Measurements from ENCODE around the gene PDK2.
A peak's percentile ranks its signal among the peaks of the same experiment; 100 is the strongest.

The PDK2 gene

DNA sequence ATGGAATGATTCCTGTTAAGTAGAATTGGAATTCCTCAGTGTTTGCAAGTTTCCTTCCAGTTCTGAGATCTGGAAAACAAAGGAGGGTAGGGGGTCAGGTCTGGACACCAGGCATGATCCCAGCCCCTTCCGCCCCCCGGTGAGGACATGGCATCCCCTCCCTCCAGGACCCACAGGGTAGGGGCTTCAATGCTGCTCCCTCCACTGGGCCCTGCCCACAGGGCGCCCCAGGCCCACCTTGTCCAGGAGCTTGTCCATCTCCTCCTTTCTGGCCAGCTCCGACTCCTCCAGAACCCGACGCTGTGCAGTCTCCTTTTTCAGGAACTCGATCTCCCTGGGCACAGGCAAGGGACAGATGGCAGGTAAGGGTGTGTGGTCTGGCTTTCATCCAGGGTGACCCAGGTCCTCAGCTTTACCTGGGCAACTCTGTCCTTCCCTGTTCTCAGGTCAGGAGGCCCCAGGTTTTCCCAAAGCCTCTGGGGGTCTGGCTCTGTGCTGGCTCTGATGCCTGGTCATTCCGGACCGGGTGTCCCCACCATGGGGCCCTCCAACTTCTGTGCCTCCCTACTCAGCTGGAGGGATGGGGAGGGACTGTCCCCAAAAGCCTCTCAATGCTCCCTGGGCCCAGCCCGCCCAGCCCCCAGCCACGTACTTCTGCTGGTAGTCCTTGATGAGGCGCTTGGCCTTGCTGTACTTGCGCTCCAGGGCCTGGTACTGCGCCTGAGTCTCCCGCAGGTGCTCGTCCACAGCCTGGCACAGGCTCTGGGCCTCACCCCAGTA lies 40.4 kb downstream of the PDK2 start:
- DNase-seq (ENCODE audit: low read depth) = no peak

DNA sequence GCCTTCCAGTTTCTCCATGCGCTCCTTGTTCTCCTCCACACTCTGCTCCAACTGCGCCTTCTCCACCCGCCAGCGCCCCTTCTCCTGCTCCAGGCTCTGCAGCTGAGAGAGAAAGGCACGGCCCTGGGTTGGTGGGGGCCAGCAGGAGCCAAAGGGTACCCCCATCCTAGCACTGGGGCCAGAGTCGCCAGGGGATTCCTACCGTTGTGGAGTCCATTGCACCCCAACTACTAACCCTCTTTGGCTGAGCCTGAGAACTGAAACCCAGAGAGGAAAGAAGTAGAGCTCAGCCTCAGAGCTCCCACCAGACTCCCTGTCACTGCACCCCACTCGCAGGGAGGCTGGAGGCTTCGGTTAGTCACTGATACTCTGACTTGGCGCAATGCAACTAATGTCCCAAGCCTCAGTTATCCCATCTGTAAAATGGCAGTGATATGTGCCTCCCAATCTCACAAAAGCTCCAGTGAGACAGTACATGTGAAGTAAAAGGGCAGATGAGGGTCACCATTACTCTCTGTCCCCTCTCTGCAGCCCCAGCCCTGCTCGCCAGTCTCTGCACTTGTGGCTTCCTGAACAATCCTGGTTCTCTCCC lies 41.0 kb downstream of the PDK2 start:
- no peak for DNase-seq (ENCODE audit: low read depth)

DNA sequence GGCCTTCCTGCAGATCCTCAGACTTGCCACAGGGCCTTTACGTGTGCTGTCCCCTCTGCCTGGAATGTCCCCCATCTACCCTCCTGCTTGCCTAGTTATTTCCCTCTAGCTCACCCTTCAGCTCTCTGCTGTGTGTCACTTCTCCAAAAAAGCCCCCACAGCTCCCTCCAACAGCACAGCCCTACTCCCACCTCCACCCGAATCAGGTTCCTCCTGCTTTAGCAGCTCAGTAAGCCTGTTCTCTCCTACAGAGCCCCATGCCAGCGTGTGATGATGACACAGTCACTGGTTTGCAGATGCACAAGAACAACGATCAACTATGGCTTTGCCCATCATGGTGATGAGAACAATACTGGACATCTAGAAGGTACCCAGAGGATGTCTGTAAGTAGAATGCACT lies 41.9 kb downstream of the PDK2 start:
- DNase-seq (ENCODE audit: low read depth) = no peak

DNA sequence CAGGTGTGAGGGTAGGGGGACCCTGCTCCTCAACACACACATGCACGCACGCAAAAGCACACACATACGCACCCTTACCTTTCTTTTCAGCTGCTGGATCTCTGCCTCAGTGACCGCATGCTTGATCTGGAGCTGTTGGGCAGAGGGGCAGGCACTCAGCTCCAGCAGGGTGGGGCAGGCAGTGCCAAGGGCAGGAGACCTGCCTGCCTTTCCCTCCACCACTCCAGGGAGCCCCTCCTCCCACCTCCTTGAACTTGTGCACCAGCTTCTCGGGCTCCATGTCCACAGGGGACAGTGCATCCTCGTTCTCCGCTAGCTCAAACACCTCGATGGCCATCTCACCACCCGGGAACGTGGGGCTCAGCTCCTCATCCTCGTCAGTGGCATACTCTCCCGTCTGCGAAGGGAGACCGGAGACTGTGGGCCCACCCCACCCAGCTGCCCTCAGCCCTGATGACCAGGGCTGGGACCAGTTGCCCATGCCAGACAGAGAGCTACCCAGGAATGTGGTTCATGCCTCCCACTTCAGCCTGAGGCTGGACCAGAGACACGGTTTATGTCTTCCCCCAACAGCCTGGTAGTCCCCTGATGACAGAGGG lies 44.1 kb downstream of the PDK2 start:
- no peak for DNase-seq (ENCODE audit: low read depth)

DNA sequence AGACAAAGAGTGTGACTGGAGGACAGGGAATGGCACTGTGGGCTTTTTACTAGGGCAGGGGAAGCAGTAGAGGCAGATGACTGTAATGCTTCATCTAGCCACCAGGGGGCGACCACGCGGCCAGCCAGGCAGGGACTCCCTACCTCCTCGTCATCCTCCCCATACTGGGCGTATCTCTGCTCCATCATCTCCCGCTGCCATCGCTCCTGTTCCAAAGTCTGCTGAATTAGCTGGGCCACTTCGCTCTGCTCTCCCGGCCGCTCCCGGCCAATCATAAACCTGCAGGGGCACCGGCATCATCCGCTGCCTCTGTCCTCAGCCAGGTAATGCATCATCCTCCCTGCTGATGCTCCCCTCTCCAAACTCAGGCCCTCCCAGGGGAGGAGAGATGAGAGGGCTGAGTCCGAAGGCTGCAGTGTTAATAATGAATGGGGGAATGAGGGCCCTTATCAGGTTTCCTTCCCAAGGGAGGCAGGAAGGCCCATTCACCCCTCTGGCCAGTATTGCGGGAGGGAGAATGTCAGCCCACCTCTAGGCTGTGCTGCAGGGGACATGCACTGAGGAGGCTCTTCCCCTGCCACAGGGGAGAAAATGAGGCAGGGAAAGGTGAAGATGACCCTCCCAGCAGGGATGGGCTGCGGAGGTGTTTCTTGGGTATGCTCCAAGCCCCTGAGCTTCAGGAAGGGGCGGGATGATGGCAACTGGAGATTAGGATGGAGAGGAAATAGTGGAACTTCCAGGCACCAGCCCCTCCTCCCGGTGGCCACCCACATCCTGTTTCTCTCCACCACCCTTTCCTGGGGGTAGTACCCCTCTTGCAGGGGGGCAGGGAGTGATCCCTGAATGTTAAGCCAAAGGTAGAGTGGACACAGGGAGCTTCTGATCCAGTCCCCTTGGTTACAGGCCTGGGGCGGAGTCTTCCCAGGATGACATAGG lies 45.1 kb downstream of the PDK2 start:
- DNase-seq (ENCODE audit: low read depth) = peak; percentile 76

DNA sequence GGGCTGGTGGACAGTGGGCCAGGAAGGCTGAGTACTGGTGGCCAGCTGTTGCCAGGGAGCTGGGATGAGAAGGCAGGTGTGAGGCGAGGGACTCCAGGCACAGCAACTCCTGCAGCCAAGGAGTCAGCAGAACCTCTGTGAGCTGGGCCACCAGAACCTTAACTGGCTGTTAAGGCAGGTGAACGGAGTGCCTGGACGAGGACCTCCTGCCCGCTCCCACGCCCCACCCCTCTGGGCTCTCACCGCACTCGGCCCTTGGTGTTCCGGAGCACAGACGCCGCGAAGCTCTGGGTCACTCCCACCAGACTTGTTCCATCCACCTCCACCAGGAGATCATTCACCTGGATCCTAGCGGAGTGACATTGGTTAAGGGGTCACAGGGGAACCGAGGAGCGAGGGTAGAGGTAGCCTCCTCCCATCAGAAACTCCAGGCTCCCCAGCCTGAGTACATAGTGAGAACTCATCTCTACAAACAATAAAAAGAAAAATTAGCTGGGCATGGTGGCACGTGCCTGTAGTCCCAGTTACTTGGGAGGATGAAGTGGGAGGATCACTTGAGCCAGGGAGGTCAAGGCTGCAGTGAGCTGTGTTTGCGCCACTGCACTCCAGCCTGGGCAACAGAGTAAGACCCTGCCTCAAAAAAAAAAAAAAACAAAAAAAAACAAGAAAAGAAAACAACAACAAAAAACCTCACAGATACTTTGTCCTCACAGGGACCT lies 46.0 kb downstream of the PDK2 start:
- no peak for DNase-seq (ENCODE audit: low read depth)

DNA sequence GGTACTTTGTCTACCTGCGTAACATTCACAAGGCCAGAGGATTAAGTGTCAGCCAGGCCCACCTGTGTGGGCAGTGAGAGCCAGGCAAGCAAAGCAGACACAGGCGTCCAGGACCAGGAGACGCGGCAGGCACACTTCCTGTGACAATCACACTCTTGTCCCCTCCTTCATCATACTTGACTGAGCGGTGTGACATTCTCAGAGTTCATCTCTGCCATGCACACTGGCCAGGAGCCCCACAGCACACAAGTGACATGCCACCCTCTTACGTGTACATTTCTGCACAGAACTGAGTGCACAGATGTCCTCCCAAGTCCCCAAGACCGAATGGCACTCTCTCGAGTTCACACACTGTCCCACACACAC lies 46.6 kb downstream of the PDK2 start:
- no peak for DNase-seq (ENCODE audit: low read depth)

DNA sequence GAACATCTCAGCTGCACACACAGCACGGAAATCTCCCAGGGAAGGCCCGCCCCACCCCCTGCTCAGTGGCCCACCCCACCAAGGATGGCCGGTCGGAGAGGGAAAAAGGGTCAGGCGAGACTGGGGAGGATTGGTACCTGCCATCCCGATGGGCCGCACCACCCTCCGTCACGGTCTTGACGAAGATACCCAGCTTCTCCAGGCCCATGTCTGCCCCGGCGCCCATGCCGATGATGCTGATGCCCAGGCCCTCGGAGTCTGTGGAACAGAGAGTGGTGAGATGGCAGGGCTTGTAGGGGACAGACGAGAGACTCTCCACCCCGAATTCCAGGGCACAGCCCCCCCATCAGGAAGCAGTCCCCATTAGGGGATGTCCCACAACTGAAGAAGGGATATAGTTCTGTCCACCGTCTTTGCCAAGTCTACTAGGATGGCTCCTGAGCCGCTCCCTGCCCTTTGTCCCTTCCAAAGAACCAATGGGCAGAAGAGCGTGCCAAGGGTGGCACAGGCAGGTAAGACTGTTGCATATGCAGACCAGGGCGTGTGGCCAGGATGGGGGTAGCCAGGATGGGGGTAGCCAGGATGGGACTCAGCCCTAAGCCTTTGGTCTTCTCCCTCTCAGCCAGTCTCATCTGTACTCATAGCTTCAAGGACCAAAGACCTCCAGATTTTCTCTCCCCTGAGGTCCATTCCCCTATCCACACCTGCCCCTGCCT lies 48.5 kb downstream of the PDK2 start:
- DNase-seq (ENCODE audit: low read depth) = no peak

DNA sequence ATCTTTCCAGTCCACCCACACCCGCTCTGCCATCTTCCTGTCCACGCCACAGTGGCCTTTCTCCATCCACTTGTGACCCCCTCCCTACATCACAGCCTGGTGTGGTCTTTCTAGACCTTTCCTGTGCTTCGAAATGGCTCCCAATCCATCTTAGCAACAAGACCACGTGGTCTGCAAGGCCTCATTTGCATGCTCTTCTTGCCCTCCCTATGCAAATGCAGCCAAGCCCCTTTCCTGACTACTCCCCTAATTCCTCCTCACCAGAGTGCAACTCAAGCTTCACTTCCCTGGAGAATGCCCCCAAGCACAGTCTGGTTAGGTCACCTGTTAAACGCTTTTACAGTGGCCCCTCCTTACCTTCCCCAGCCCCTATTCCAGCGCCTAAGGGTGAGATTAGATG lies 49.2 kb downstream of the PDK2 start:
- DNase-seq (ENCODE audit: low read depth) = no peak

DNA sequence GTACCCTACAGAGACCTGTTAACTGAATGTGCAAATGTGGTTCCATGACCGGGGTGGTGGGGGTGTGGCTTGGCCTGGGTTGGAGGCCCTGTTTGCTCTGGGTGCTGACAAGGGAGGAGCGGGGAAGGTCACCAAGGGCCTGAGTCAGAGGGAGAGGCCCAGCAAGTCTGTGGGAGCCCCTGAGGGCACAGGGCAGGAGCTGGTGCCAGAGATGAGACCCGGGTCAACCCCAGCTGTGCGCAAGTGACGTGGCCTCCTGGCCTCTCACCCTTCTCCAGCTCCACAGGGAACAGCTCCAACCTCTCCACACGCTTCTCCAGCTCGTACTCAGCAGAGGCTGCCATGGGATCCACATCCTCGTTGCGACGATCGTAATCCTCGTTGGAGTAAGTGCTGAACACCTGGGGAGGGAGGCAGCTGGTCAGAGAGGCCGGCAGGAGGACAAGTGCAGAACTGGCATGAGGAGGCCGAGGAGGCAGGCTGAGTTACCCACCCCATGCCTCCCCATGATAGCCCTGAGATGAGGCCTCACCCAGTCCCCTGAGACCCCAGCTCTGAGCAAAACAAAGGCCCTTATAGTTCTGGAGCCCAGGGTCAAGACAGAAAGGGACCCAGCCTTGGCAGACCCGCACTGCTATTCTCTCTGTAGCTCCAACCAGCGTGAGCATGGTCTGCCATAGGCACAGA lies 49.8 kb downstream of the PDK2 start:
- DNase-seq (ENCODE audit: low read depth) = no peak

DNA sequence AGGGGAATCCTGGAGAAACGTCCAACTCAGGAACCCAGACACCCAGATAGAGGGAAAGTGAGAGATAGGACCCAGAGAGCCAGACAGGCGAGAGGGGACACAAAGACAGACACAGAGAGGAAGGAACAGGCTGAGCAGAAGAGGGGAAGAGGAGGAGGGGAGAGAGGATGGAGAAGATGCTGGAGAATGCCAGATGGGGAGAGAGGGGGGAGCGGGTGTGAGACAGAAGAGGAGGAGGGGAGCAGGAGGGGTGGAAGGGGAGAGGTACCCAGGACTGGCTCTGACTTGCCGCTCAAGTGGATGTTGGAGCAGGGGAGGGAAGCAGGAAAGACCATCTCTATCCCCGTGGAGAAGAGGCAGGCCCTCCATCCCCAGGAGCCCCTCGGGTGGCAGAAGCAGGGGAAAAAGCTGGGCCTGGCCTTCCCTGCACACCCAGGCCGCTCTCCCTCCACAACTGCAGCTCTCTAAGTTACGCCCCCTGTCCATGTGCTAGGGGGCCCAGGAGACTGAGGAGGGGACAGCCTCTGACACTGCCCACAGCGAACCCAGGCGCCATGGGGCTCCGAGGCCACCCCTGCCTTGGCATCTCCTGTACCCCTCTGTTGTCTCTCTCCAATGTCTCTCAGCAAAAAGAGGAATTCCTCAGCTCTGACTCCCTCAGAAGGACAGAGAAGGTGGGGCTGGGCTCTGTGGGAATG lies 50.5 kb downstream of the PDK2 start:
- no peak for DNase-seq (ENCODE audit: low read depth)

DNA sequence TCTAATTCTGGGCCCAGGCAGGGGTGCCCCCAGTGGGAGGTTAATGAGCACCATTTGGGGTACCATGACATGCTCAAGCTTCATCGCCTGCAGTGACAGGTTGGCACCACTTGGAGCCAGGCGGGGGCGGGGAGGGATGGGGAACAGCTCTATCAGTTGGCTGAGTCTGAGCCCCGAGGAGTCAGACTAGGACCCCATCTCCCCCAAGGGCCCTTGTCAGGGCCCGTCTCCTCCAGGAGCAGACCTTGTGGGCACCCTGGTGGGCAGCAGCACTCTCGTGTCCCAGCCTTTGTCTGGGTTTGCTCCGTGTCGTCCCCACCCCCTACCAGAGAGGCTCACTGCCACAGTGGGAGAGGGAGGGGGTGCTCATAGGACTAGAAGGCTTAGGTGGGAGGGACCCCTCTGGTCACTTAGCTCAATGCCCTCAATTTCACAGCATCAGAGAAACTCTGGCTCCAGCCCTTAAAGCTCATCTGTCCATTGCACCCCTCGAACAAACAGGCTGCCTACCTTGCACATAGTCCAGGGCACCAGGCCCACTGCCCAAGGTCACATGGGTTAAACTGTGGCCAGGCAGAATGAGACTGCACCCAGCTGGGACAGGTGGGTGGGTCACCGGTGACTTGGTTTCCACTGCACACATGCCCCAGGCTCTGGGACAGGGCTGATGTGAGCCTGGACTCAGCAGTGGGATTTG lies 51.2 kb downstream of the PDK2 start:
- DNase-seq (ENCODE audit: low read depth) = no peak

DNA sequence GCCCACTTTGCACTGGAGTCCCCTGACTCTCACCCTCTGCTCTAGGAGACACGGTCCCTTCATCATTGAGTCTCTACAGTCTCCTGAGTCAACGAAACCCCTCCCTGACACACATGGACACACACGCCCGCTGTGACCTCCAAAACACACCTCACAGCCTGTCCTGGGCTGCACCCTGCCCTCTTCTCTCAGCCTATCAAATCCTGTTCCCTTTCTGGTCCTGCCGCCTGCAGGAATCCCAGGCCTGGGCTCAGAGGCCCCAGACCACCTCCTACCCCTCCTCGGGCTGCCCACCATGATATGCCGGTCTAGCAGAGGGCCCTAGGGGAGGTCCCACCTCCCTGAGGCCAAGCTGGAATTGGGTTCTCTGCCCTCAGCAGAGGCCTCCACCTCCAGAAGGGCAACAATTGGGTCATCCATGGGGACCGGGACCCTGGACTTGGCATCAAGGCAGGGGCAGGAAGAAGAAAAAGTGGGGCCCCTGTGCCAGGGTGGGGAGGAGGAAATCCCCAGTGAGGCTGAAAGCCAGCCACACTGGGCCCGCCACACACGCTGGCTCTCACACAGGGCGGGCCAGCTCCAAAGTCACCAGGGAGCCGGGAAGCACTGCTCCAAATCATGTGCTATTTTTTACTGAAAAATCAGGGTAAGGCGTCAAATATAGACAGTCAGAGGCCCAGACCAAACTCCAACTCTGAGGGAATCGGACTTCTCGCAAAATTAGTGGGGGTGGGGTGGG lies 51.9 kb downstream of the PDK2 start:
- DNase-seq (ENCODE audit: low read depth) = no peak

DNA sequence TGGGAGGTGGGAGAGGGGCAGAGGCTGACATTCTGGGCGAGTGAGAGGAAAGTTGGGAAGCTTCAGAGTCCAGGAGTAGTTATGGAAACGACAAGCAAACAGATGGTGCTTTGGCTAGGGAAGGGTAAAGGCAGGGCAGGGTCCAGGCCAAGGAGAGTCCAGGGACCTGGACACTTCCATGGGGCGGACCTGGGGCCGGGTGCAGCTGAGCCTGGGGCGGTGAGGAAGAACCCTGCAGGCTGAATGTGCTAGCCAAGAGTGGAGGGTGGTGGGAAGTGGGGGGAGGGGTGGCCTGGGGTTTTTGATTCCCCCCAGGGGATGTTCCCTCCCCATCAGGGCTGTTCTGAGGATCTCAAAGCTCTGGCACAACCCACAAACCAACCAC lies 52.7 kb downstream of the PDK2 start:
- no peak for DNase-seq (ENCODE audit: low read depth)

DNA sequence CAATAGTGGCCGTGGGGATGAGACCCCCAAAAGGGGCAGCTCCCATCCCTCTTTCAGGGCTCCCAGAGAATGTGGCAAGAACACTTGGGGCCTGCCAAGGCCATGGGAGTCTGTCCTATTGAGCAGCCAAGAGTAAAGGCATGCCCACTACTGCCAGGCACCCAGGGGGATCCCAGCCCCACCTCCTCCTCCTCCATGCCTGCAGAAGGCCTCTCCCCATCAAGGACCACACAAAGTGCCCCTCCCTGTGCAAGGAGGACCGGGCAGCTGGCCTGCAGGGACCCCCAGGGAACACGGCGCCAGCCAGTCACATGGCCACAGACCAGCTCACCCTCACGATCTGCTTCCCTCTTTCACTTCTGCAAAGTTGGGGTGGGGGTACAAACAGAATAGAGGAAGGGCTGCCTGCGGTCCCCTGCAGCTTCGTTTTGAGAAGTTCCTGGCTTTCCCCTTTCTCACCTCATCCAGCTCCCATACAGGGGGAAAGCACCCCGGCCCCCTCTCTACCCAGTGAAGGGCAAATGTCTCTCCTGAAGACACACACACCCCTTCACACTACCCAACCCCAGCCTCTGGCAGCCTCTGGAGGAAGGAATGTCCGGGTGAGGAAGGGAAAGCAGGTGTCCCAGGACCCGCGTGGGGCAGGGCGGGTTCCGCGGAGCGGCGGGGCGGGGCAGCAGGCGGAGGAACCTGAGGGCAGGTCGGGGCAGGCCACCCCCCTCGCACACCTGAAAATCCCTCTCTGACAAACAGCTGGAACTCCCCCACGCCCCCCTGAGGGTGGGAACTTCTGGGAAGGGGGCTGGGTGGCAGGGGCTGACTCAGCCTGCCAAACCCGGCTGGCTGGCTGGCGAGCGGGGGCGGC lies 53.3 kb downstream of the PDK2 start:
- no peak for DNase-seq (ENCODE audit: low read depth)

DNA sequence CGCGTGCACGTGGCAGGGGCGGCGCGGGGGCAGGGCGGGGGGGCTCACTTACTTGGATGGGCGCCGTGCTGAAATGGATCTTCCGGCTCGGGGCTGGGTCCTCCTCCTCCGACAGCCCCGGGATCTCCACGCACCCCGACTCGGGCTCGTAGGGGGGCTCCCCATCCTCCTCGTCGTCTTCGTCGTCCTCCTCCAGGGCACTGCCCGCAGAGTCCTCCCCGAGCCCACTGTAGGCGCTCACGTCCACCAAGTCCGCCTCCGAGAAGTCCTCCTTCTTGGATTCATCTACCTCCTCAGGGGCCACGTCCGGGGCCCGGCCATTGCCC lies 53.9 kb downstream of the PDK2 start:
- no peak for DNase-seq (ENCODE audit: low read depth)

DNA sequence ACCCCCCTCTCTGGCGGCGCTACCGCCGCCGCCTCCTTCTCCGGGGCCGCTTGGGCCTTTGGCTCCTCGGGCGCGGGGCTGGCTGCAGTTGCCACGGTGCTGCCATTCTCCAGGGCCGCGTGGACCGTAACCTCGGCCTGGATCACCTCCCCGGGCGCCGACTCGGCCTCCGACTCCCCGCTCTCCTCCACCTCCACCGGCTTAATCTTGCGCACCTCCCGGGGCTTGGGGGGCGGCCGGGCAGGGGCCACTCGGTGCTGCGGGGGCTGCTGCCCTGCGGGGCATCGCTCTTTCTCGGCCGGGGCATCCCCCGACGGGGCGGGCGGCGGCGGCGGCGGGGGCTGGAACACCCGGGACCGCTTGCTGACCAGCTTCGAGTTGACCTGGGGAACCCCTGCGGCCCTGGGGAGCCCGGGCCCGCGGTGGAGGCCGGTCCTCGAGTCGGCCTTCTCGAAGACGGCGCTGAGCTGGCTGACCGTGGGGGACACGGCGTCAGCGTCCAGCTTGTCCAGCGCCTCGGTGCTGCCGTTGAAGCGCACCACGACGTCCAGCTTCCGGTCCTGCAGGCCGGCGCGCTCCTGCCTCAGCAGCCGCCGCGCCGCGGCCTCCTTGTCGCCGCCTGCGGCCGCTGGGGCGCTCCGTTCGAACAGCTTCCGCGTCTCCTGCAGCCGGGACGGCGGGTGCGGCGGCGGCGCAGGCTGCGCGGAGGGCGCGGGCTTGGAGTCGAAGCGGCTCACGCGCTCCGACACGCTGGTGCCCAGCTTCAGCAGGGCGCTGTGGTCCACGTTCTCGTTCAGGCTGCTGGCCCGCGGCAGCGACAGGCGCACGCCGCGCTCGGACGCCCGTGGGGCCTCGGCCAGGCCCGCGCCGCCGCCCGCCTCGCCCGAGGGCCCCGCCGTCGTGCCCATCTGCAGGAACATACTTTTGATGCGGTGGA lies 54.5 kb downstream of the PDK2 start:
- DNase-seq (ENCODE audit: low read depth) = peak; percentile 46
